ENCODE data around the gene ZBED6.

GRCh38 chr1:203769505-203770343 is 25.7 kb upstream of the ZBED6 start:
- no peak for TF ChIP-seq CTCF (conservative IDR thresholded peaks at IDR 0.05; ENCODE audit: low read depth in 2 of 2)
- no peak for TF ChIP-seq REST (IDR thresholded peaks at IDR 0.05; ENCODE audit: unreplicated experiment)
- TF ChIP-seq EZH2 (IDR thresholded peaks at IDR 0.05; ENCODE audit: low read depth, unreplicated experiment): no peak
- no peak for TF ChIP-seq POLR2AphosphoS5 (IDR thresholded peaks at IDR 0.05; ENCODE audit: low read depth)
- TF ChIP-seq CREB1 (CRISPR knock-in tag; IDR thresholded peaks at IDR 0.05; ENCODE audit: low read depth): no peak
